Kidney capillary endothelial cell (primary cell): ENCODE data around the gene MIS18A.
"Not testable (repeated sequence)": the region's sequence is repeated elsewhere in the genome, so short reads cannot be mapped to it uniquely, and the experiment has no call there.

Source experiments
- DNase-seq: peaks from one replicate; pipeline ENCODE4 v3.0.0-alpha.2; 2018; ENCODE audit warnings: low spot score

MIS18A gene, protein sequence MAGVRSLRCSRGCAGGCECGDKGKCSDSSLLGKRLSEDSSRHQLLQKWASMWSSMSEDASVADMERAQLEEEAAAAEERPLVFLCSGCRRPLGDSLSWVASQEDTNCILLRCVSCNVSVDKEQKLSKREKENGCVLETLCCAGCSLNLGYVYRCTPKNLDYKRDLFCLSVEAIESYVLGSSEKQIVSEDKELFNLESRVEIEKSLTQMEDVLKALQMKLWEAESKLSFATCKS

DNA sequence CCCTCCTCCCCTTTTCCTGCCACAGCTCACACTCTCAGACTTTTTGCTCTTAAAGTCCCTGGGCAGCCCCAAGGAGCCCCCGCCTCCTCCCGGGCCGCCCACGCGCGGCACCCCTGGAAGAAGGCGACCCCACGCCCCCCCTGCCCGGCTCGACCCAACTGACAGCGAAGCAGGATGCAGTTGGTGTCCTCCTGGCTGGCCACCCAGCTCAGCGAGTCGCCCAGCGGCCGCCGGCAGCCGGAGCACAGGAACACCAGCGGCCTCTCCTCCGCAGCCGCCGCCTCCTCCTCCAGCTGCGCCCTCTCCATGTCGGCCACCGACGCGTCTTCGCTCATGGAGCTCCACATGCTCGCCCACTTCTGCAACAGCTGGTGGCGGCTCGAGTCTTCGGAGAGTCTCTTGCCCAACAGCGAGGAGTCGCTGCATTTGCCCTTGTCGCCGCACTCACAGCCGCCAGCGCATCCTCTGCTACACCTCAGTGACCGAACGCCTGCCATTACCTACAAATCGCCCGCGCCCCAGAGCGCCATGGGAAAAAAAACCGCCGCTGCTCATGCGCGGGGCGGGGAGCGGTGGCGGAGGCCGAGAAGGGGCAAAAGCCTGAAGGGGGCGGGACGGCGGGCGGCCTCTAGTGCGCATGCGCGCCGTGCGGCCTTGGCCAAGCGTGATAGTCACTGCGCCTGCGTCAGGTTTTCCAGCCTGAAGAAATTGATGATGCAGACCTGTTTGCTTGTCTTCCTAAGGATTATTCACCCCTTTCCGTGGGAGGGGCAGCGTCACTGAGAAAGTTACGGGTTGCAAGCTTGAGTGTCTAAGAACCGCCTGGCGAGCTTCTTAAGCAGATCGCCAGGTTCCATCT is at the start of gene MIS18A:
MIS18A (minus strand) TSS at position 532 of the 859 bp plus-strand sequence; CDS start at position 497, 35 bp downstream.
- peak; percentile 97 for DNase-seq

DNA sequence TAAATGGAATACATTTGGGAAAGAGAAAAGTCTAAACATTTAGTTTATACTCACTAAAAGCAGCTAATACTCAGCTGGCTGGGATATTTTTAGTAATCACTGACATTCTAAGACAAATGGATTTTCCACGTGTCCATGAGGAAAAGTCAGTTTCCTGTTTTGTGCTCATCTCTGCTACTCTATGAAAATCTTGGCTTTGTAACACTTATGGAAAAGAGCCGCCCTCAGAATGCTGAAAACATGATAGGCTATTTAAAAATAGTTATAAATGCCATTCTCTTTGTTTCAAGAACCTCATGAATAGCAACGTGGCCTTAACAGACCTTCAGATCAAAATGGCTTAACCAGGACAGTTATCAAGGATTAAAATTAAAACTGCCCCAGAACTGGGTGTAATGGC is 49.7 kb upstream of the MIS18A start:
- DNase-seq: peak; percentile 73

DNA sequence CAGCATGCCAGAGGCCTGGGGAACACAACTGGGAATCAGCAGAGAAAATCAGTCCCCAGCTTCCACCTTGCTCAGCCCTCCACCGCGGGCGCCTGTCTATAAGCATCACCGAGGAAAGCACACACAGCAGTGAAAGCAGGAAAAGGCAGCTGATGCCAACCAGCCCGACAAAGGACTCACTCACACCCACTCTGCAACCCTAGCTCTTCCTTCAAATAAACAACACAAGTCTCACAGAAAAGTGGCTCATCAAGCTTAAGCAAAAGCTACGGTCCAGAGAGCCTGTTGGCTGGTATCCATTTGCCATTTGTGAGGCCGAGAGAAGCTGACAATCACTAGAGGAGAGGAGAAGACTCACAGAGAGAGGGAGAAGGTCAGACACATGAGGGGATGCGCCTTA is 46.9 kb upstream of the MIS18A start:
- no peak for DNase-seq

DNA sequence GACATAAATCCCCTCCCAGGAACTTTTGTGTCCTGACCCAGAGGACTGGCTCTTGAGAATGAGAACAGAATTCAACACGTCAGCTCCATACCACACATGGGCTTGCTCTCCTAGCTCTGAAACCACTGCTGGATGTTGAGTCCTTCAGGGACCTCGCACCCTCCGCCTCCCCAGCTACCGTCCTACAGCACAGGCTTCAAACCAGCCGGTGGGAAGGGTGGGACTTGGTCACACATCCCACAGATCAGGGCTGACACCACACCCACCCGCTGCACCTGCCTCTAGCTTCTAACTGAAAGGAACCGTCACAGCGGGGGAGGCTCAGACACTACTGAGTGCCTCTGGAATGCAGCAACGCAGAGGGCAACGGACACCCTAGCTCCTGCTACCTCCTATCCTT is 43.8 kb upstream of the MIS18A start:
- DNase-seq: no peak

DNA sequence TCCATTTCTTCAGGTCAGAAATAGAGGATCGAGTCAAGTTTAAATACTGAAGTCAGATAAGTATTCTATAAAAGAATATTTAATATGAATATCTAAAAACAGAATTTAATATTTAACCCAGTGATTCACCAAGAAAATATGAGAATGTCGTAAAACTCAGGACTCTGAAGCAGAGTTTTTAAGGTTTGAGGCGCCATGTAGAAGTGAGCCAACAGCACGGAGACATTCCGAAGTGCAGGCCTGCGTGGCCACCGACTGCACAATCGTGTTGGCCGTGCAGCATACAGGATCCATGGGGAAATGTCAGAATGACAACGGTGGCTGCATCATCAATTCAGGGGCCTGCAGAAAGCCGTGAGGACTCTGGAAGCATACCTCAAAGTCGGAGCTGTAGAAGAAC is 43.3 kb upstream of the MIS18A start:
- no peak for DNase-seq

DNA sequence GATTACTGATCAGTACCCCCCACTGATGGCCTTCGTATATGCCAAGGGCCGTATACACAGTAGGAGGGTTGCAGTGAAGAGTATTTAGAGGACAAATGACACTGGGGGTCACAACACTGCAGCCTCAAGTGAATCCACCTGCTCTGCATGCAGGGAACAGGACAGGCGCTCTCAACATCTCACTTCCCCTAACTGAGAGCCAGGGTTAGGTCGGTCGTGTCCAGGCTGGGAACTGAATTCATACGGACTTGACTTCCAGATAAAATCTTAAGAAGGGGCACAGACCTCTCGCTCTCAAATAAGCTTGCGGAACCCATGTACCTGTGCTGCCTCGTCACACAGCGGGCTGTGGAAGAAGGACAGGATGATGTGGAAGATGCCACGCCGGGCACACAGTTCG is 42.6 kb upstream of the MIS18A start:
- DNase-seq: no peak

DNA sequence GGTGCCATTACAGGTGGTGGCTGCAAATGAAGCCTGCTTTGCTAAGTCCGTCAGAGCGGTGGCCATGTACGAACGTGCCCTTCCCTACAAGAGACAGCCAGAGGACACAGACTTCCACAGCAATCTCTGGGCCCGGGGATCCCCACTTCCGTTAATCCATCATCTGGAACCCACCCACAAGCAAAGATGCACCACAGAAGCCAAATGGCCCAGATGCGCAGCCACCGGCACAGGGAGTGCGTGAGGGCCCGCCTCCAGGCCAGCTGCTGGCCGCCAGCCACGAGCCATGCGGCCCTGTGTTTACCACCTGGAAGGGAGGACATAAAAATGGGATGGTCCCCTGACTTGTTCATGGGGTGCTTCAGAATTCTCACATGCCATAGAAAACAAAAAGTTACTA is 41.9 kb upstream of the MIS18A start:
- no peak for DNase-seq

DNA sequence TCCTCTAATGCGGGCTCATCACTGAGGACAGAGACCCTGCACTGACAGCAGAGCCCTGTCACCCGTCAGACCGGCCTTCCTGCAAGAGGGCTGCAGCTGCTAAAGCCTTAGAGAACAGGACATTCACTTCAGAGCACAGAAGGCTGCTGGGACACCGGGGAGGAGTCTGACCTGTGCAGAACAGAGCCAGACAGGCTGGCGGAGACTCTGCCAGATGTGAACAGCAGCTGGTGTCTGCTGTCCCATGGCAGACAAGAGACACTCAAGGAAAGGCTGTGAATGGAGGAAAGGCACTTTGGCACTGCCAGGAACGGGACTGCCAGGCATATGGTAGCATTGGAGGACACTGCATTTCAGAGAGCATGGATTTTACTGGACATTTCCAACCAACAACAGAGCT is 41.2 kb upstream of the MIS18A start:
- no peak for DNase-seq

DNA sequence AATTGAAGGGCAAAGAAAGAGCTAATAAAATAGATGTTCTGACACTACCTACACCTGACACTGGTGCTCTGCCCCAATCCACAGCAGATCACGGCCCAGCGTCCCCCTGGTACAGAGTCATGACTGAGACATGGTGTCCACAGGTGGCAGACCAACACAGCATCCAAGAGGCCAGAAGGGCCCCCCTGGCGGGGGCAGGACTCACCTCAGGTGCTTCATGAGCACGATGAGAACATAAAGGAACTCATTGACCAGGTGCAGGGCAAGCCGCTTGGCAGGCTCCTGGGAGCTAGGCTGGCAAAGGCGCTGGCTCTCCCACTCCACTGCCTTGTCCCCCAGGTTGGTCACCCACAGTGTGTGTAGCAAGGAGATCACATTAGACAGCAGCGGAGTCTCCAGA is 40.2 kb upstream of the MIS18A start:
- DNase-seq: no peak

DNA sequence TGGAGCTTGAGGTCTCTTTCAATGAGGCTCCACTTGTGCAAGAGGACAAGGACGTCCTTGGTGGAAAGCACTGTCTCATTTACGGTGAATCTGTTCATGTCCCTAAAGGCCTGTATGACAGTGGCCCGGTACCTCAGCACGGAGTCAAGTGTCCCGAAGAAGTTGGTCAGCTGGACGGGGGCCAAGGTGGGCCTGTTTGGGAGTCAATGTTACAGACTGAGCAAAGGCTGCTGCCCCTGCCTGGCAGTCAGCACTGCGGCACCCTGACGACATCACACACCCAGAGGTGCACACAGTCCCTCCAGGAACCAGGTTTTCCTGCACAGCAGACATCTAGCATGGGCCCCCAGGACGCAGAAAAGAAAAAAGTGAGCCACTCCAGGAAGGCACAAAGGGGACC is 38.9 kb upstream of the MIS18A start:
- no peak for DNase-seq

DNA sequence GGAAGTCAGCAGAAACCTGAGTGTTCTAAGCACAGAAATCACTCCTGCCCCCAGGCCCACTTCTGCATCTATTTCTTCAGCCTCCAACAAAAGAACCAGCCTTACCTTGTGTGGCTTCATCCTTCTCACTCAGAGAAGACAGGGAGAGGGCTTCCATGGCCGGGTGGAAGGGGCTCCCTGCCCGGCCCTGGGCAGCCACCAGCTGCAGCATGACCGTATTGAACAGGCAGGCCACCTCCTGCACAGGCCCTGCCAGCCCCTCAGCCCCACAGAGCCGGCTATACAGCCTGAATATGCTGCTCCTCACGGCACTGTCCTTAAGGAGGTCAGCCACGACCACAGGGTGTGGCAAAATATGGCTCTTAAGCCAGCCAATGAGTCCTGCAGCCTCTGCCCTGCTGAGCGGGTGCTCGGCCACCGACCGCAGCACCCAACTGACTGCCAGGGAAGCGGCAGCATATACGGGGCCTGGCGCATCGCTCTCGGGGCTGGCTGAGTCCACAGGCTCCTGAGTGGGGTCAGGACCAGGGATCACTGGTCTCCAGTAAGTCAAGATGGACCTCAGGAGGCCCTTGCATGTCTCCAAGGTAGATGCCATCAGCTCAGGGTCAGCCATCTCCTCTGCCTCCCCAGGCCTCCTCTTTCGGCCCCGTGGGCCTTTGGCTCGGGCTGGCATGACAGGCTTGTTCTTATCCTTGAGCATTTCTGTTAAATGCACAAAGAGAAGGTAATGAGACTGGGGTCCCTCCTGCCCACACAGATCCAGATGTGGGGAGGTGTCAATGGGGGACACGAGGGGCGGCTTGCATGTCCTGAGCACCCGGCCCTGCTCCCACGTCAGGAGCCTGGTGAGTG is 37.7 kb upstream of the MIS18A start:
- no peak for DNase-seq

DNA sequence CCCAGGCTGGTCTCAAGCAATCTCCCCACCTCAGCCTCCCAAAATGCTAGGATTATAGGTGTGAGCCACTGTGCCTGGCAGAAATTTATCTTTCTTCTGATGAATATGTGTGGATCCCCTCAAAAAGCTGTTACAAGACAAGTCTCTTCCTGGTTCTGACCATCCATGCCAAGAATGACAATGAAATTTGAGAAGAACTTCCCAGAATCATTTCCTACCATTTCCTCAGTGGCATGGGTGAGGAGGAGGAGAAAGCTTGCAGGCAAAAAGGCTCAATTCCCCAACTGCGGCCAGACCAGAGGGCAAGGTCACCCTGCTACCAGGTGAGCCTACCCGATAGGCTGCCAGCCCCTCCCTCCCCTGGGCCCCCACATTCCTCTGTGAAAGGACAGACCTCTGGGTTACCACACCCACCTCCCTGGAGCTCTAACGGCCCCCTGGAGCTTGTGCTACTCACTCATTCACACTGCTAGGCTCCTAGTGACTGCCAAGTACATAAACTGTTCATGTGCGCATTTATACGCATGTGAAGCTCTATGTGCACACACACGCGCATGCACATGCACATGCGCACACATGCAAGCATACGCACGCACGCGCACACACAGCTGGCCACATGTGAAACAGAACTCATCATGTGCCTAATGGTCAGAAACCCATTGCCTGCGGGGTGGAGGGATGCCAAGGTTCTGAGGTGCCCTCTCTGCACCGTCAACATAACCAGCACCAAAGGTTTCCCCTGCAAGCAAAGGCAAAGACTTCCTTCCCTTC is 36.8 kb upstream of the MIS18A start:
- DNase-seq: no peak

DNA sequence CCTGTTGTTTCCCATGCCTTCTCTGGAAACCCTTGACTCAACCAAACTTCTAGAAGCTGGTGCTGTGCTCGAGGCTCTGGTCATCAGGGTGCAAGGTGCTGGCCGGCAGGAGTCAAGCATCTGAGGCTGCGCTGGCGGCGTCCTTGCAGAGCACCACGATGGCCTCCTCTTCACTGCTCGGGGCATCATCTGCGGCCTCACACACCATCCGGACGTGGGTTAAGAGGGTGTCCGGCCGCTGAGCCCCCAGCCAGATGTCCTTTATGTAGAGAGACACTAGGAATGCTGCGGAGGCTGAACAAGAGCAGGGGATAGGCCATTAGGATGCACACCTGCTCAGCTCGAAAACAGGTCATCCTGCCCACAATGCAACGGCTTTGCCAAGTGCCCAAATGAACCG is 36.0 kb upstream of the MIS18A start:
- no peak for DNase-seq

DNA sequence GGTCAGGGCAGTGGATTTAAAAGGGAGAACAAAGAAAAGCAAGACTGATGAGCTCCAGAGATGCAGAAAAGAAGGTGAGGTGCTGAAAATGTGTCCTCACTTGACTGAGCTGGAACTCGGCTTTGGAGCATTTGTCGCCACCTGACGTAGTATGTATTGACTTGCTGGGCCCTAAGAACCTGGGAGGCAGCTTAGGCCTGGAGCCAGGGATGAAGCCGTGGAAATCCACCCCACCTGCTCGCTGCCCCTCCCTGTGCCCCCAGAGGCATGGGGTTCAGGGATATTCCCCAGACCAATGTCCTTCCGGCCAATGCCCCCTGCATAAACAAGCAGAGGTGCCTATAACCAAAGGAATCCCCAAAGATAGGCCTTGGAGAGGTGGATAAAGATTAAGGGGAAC is 34.1 kb upstream of the MIS18A start:
- no peak for DNase-seq

DNA sequence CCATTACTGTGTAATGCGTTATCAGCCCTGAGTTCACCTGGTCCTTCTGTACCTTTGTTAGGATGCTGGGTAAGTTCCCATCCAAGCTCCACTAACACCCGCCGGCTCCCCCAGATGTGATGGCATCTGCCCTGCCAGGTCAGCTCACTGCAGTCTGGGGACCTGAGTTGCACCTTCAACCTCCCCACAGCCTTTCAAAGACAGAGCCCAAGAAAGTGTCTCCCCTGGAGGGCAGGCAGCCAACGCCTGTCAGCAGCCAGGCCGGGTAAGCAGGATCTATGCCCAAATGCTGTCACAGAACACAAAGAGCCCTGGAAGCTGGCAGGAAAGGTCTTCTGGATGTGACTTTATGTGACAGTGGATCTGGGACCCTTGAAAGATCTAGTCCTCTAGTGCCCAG is 33.5 kb upstream of the MIS18A start:
- no peak for DNase-seq

DNA sequence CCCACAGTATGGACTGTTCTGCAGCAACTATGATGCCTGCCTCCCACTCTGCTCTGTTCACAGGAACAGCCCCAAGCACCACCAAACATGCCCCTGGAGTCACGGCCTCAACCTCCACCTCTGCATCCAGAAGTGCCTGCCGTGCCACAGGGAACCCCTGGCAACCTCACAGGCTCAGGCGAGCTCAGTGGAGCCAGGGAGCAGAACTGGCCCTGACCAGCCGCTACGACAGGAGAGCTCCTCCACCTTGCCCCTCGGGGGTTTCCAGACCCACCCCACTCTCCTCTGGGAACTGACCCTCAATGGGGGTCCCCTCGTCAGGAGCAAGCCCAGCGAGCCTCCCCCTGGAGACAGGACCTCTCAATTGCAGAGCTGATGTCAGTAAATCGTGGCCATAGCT is 32.8 kb upstream of the MIS18A start:
- DNase-seq: no peak

DNA sequence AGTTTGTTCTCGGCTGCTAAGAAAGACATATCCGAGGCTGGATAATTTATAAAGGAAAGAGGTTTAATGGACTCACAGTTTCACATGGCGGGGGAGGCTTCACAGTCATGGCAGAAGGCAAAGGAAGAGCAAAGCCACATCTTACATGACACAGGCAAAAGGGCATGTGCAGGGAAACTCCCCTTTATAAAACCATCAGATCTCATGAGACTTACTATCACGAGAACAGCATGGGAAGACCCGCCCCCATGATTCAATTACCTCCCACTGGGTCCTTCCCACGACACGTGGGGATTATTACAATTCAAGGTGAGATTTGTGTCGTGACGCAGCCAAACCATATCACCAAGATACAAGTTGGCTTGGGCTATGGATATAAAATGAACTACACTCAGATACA is 32.1 kb upstream of the MIS18A start:
- DNase-seq: not testable (repeated sequence)

DNA sequence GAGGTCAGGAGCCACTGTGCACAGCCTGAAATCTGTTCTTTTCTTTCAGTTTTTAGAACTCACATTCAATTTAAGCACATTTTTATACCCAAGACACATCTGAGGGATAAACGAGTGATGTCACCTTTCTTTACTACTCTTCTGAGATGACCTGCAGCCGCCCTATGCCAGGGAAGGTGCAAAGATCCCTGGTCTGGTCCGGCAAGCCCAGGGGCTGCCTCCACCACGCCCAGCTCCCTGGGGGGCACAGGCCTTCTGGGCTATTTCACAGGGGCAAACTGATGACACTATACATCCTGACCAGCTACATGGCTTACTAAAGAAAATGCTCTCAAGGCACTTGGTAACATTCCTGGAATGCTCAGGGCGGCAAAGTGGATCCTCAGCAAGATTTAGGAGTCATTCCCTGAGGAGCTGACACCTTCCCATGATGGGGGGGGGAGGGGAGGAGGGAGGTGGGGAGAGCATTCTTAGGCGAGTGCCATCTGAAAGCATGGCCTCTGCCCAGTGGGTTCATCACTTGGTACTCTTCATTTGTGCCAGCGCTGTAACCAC is 31.1 kb upstream of the MIS18A start:
- no peak for DNase-seq

DNA sequence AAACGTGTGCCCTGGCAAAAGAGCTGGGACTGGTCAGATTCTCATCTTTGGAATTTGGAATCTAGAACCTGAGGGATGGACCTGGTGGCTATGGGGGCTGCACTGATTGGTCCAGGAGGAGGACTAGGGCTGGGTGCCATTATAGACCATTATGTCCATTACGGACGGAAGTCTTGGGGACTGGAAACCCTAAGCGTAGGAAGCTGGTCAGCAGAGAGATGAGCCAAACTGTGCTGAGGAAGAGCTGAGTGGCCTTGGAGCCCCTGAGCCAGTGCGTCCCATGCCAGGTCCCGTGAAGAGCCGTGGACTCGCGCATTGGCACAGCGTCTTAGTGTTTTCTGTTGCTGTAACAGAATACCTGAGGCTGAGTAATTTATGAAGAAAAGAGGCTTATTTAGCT is 29.8 kb upstream of the MIS18A start:
- no peak for DNase-seq

DNA sequence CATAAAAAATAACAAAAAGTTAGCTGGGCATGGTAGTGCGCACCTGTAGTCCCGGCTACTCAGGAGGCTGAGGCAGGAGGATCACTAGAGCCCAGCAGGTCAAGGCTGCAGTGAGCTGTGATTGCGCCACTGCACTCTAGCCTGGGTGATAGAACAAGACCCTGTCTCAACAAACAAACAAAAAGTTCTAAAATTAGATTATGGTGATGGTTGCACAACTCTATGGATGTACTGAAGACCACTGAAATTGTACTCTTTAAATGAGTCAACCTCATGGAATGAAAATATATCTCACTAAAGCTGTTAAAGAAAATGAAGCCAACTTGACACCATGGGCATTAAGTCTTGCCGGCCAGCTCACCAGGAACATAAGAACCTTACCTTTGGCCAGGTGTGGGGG is 28.9 kb upstream of the MIS18A start:
- DNase-seq: no peak

DNA sequence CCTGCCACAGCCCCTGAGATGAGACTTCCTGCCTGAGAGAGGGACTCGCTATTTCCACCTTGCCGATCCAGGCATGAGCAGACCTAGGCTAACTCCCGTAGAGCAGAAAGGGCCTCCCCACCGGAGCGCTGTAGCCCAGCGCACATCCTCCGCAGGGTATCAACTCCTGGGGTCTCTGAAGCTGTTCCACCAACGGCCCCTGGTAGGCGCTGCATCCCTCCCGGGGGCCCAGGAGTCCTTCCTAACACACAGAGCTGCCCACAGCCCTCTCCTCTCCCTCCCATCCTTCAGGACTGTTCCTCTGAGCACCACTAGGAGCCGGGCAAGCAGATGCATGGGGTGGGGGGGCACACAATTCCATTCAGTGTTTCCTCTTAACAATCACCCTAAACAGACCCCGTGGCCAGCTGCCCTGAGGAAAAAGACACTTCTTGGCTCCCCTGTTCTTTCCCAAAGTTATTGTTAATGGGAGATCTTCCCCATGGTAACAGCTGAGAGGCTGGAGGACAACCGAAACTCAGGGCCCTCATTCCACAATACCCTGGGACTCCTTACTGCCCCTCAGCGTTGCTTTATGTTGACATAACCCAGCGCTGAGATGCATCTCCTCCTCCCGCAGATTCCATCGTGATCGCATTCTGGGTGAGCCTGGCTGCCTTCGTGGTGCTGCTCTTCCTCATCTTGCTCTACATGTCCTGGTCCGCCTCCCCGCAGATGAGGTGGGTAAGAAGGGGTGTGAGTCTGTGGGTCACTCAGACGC is 27.4 kb upstream of the MIS18A start:
- peak; percentile 26 for DNase-seq
